ENCODE measurements around the gene RHOBTB3. TPM values are rescaled to one million over a fixed set of nuclear protein-coding genes. Genes with fewer than 3 reads are reported as not detected.

Gene RHOBTB3
- total RNA-seq, 1 donor from 2014 or later, result 73.8 TPM

DNA sequence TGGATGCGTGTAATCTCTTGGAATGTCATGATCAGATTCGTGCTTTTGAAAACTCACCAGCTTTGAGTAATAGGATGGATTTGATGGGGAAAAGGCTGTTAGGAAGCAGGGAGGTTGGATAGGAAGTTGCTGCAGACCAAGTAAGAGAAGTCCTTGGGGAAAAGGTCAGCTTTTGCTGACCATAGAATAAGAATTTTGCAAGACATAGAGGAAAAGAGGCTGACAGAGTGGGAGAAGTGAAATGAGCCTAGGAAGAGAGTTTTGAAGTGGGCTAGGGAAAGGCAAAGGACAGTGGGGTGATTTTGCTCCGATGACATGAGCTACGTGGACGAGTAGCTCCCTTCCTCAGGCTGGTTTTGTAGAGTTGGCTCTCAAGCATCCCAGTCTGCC lies 31.5 kb downstream of the RHOBTB3 start:
- H3K36me3 ChIP-seq (ENCODE audit: insufficient read depth, low read length), result peaks cover 8% of the 10 kb centered on the region
- H3K4me3 ChIP-seq (ENCODE audit: insufficient read depth, low read depth, low read length), result no peak overlapping the region
- H2AFZ ChIP-seq (ENCODE audit: low read depth, low read length), result no peak overlapping the region
- H3K9me3 ChIP-seq (ENCODE audit: insufficient read depth, low read depth, low read length), result no peaks in the 10 kb centered on the region
- peak overlapping the region; percentile 76 for H3K27ac ChIP-seq (ENCODE audit: low read depth, low read length)
- H3K79me2 ChIP-seq (ENCODE audit: insufficient read depth, low read length), result peaks cover 5% of the 10 kb centered on the region
- Mint-ChIP-seq H3K27ac (ENCODE audit: unreplicated experiment) (peak overlapping the region; percentile 88), H3K4me1 (ENCODE audit: low read depth, unreplicated experiment) (peaks cover 49% of the 10 kb centered on the region), H3K27me3 (ENCODE audit: low read depth, unreplicated experiment) (no peaks in the 10 kb centered on the region), H3K4me3 (ENCODE audit: unreplicated experiment) (peak overlapping the region; percentile 21), H3K9me3 (ENCODE audit: unreplicated experiment) (no peaks in the 10 kb centered on the region), H3K36me3 (ENCODE audit: low read depth, unreplicated experiment) (peaks cover 16% of the 10 kb centered on the region)
- no peaks in the 10 kb centered on the region for H3K27me3 ChIP-seq (ENCODE audit: insufficient read depth, low read length)
- no peak for TF ChIP-seq EZH2 (IDR thresholded peaks at IDR 0.05; ENCODE audit: insufficient read depth, low read length)
- TF ChIP-seq, protein P1, sequence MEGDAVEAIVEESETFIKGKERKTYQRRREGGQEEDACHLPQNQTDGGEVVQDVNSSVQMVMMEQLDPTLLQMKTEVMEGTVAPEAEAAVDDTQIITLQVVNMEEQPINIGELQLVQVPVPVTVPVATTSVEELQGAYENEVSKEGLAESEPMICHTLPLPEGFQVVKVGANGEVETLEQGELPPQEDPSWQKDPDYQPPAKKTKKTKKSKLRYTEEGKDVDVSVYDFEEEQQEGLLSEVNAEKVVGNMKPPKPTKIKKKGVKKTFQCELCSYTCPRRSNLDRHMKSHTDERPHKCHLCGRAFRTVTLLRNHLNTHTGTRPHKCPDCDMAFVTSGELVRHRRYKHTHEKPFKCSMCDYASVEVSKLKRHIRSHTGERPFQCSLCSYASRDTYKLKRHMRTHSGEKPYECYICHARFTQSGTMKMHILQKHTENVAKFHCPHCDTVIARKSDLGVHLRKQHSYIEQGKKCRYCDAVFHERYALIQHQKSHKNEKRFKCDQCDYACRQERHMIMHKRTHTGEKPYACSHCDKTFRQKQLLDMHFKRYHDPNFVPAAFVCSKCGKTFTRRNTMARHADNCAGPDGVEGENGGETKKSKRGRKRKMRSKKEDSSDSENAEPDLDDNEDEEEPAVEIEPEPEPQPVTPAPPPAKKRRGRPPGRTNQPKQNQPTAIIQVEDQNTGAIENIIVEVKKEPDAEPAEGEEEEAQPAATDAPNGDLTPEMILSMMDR (IDR thresholded peaks at IDR 0.05; ENCODE audit: insufficient read depth, low read depth, low read length), result no peak
- no peaks in the 10 kb centered on the region for H4K20me1 ChIP-seq (ENCODE audit: insufficient read depth, low read length)
- peaks cover 46% of the 10 kb centered on the region for H3K4me1 ChIP-seq (ENCODE audit: insufficient read depth, low read length)
- FAIRE-seq (peak; percentile 23), DNase-seq (ENCODE audit: low read depth) (no peak)
- H3K4me2 ChIP-seq (ENCODE audit: low read length), result peak overlapping the region; percentile 80
- H3K9ac ChIP-seq (ENCODE audit: low read length), result peak overlapping the region; percentile 21

DNA sequence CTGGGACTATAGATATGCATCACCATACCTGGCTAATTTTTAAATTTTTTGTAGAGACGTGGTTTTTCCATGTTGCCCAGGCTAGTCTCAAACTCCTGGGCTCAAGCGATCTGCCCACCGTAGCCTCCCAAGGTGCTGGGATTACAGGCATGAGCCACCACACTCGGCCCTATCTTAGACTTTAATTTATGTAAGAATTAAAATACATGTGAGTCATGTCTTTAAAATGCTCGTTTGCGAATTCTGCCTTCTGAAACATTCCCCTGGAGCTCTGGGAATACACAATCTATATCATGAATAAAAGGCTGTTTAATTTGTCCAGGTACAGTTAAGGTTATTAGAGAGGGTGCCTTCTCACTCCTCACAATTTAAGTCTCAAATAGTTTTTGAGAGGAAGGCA lies 32.8 kb downstream of the RHOBTB3 start:
- H3K27me3 Mint-ChIP-seq (ENCODE audit: low read depth, unreplicated experiment), result no peaks in the 10 kb centered on the region
- FAIRE-seq, result no peak
- peaks cover 19% of the 10 kb centered on the region for H3K36me3 Mint-ChIP-seq (ENCODE audit: low read depth, unreplicated experiment)
- Histone ChIP-seq H3K4me1 (ENCODE audit: insufficient read depth, low read length) (peaks cover 40% of the 10 kb centered on the region), H3K4me2 (ENCODE audit: low read length) (no peak overlapping the region), H3K36me3 (ENCODE audit: insufficient read depth, low read length) (peaks cover 12% of the 10 kb centered on the region), H3K9me3 (ENCODE audit: insufficient read depth, low read depth, low read length) (no peaks in the 10 kb centered on the region), H3K27ac (ENCODE audit: low read depth, low read length) (peak overlapping the region; percentile 8), H3K4me3 (ENCODE audit: insufficient read depth, low read depth, low read length) (no peak overlapping the region), H4K20me1 (ENCODE audit: insufficient read depth, low read length) (no peaks in the 10 kb centered on the region), H2AFZ (ENCODE audit: low read depth, low read length) (no peak overlapping the region), H3K27me3 (ENCODE audit: insufficient read depth, low read length) (no peaks in the 10 kb centered on the region), H3K79me2 (ENCODE audit: insufficient read depth, low read length) (no peaks in the 10 kb centered on the region), H3K9ac (ENCODE audit: low read length) (no peak overlapping the region)
- TF ChIP-seq, protein P1 (IDR thresholded peaks at IDR 0.05; ENCODE audit: insufficient read depth, low read depth, low read length), result no peak
- no peak for TF ChIP-seq EZH2 (IDR thresholded peaks at IDR 0.05; ENCODE audit: insufficient read depth, low read length)
- H3K9me3 Mint-ChIP-seq (ENCODE audit: unreplicated experiment), result no peaks in the 10 kb centered on the region
- DNase-seq (ENCODE audit: low read depth), result peak; percentile 32
- H3K4me3 Mint-ChIP-seq (ENCODE audit: unreplicated experiment), result no peak overlapping the region
- no peak overlapping the region for H3K27ac Mint-ChIP-seq (ENCODE audit: unreplicated experiment)
- peaks cover 39% of the 10 kb centered on the region for H3K4me1 Mint-ChIP-seq (ENCODE audit: low read depth, unreplicated experiment)

DNA sequence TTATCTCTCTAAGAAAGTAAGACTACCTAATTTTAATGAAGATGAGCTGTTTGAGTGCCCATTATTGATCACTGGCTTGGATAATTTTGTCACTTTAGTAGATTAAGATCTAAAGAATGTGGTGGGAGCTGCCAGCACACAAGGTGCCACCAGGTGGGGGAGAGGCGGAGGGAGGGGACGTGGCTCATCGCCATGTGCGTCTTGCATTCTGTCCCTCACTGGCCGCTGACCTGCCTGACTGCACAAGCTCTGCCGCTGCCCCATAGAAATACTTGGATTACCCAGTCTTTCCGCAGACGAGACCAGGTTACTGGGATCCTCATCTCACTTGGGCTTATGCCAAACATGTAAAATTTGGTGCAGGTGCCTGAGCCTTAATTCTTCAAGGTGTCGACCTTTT lies 37.6 kb downstream of the RHOBTB3 start:
- Mint-ChIP-seq H3K4me3 (ENCODE audit: unreplicated experiment) (no peak overlapping the region), H3K27me3 (ENCODE audit: low read depth, unreplicated experiment) (no peaks in the 10 kb centered on the region), H3K36me3 (ENCODE audit: low read depth, unreplicated experiment) (peaks cover 21% of the 10 kb centered on the region), H3K27ac (ENCODE audit: unreplicated experiment) (no peak overlapping the region), H3K9me3 (ENCODE audit: unreplicated experiment) (no peaks in the 10 kb centered on the region), H3K4me1 (ENCODE audit: low read depth, unreplicated experiment) (peaks cover 27% of the 10 kb centered on the region)
- H2AFZ ChIP-seq (ENCODE audit: low read depth, low read length), result no peak overlapping the region
- H3K27ac ChIP-seq (ENCODE audit: low read depth, low read length), result no peak overlapping the region
- no peak overlapping the region for H3K4me3 ChIP-seq (ENCODE audit: insufficient read depth, low read depth, low read length)
- no peaks in the 10 kb centered on the region for H3K9me3 ChIP-seq (ENCODE audit: insufficient read depth, low read depth, low read length)
- H3K36me3 ChIP-seq (ENCODE audit: insufficient read depth, low read length), result peaks cover 23% of the 10 kb centered on the region
- peaks cover 12% of the 10 kb centered on the region for H3K4me1 ChIP-seq (ENCODE audit: insufficient read depth, low read length)
- no peak for TF ChIP-seq EZH2 (IDR thresholded peaks at IDR 0.05; ENCODE audit: insufficient read depth, low read length)
- TF ChIP-seq, protein P1 (IDR thresholded peaks at IDR 0.05; ENCODE audit: insufficient read depth, low read depth, low read length), result no peak
- H4K20me1 ChIP-seq (ENCODE audit: insufficient read depth, low read length), result no peaks in the 10 kb centered on the region
- no peak overlapping the region for H3K9ac ChIP-seq (ENCODE audit: low read length)
- no peak for FAIRE-seq
- DNase-seq (ENCODE audit: low read depth), result no peak
- H3K4me2 ChIP-seq (ENCODE audit: low read length), result no peak overlapping the region
- H3K79me2 ChIP-seq (ENCODE audit: insufficient read depth, low read length), result no peaks in the 10 kb centered on the region
- H3K27me3 ChIP-seq (ENCODE audit: insufficient read depth, low read length), result no peaks in the 10 kb centered on the region

Measured in astrocyte (in vitro differentiated cells and primary cell).